Measurements from ENCODE around the gene TAF1L.

TAF1L gene

GRCh38 chr9:32596096-32596865 is 39.2 kb downstream of the TAF1L start:
- H3K4me3 ChIP-seq (ENCODE audit: low read depth, low read length) = no peak overlapping the region

- no peak overlapping the region for H3K4me3 ChIP-seq (ENCODE audit: low read depth, low read length)
Measured at GRCh38 chr9:32590898-32591297, 44.6 kb downstream of the TAF1L start.

- H3K4me3 ChIP-seq (ENCODE audit: low read depth, low read length) = no peak overlapping the region
Measured at GRCh38 chr9:32590476-32590875, 45.0 kb downstream of the TAF1L start.

GRCh38 chr9:32589083-32589723 is 46.3 kb downstream of the TAF1L start:
- H3K4me3 ChIP-seq (ENCODE audit: low read depth, low read length) = no peak overlapping the region

- no peak overlapping the region for H3K4me3 ChIP-seq (ENCODE audit: low read depth, low read length)
Measured at GRCh38 chr9:32587901-32588300, 47.6 kb downstream of the TAF1L start.

GRCh38 chr9:32584784-32585183 is 50.7 kb downstream of the TAF1L start:
- no peak overlapping the region for H3K4me3 ChIP-seq (ENCODE audit: low read depth, low read length)

GRCh38 chr9:32581512-32582143 is 53.8 kb downstream of the TAF1L start:
- no peak overlapping the region for H3K4me3 ChIP-seq (ENCODE audit: low read depth, low read length)

GRCh38 chr9:32580631-32581300 is 54.7 kb downstream of the TAF1L start:
- no peak overlapping the region for H3K4me3 ChIP-seq (ENCODE audit: low read depth, low read length)

GRCh38 chr9:32579706-32580331 is 55.6 kb downstream of the TAF1L start:
- no peak overlapping the region for H3K4me3 ChIP-seq (ENCODE audit: low read depth, low read length)
